ENCODE results near the gene FAM83C. TPM values are rescaled to one million over a fixed set of nuclear protein-coding genes. Genes with fewer than 3 reads are reported as not detected.

The FAM83C gene
- total RNA-seq, 2 experiments from 2014 or later = not detected

GRCh38 chr20:35283441-35284266, 8.6 kb downstream of the FAM83C start:
- no peak for DNase-seq
- Mint-ChIP-seq H3K9me3 (ENCODE audit: low read depth) (no peaks in the 10 kb centered on the region), H3K27me3 (no peaks in the 10 kb centered on the region), H3K27ac (peak overlapping the region; percentile 90), H3K36me3 (peaks cover 29% of the 10 kb centered on the region), H3K4me1 (peaks cover 30% of the 10 kb centered on the region), H3K4me3 (peak overlapping the region; percentile 84)
- CTCF ChIA-PET = interaction anchor here (0.9 to 3.2 kb wide), 13 partner anchors 9 to 410 kb away, joined by 3 to 22 read pairs (median 4); no protein-coding TSS in a partner anchor
- ATAC-seq = peak; percentile 11

GRCh38 chr20:35281506-35282101, 10.6 kb downstream of the FAM83C start:
- no peaks in the 10 kb centered on the region for H3K9me3 Mint-ChIP-seq (ENCODE audit: low read depth)
- peaks cover 37% of the 10 kb centered on the region for H3K36me3 Mint-ChIP-seq
- no peak overlapping the region for H3K27ac Mint-ChIP-seq
- CTCF ChIA-PET = interaction anchor here (1.1 to 2.8 kb wide), 2 partner anchors 12 to 135 kb away, joined by 3 to 11 read pairs; partner anchors contain the start of gene EDEM2
- no peak for DNase-seq
- no peaks in the 10 kb centered on the region for H3K27me3 Mint-ChIP-seq
- H3K4me1 Mint-ChIP-seq = peaks cover 37% of the 10 kb centered on the region
- H3K4me3 Mint-ChIP-seq = no peak overlapping the region
- no peak for ATAC-seq

DNA sequence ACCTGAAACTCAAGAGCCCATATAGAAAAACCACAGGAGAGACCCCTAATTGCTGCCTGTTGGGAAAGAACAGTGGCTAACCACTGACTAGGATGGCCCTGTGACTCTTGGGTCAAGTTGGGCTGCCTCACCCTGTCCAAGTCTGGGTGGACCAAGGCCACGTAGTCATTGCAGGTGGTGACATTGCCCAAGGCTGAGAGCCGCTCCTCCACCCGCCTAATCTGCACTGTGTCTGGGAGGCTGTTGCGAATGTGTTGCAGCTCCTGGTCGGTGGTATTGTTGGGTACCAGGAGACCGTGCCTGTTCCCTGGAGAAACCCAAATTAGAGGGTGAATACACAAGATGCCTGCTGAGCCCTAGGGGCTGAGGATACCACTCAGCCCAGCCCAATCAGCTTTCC, 11.7 kb downstream of the FAM83C start:
- Mint-ChIP-seq H3K4me1 (peaks cover 36% of the 10 kb centered on the region), H3K27ac (no peak overlapping the region), H3K9me3 (ENCODE audit: low read depth) (no peaks in the 10 kb centered on the region), H3K27me3 (no peaks in the 10 kb centered on the region), H3K36me3 (peaks cover 37% of the 10 kb centered on the region), H3K4me3 (no peak overlapping the region)
- CTCF ChIA-PET = no interaction called here
- ATAC-seq = no peak
- no peak for DNase-seq

DNA sequence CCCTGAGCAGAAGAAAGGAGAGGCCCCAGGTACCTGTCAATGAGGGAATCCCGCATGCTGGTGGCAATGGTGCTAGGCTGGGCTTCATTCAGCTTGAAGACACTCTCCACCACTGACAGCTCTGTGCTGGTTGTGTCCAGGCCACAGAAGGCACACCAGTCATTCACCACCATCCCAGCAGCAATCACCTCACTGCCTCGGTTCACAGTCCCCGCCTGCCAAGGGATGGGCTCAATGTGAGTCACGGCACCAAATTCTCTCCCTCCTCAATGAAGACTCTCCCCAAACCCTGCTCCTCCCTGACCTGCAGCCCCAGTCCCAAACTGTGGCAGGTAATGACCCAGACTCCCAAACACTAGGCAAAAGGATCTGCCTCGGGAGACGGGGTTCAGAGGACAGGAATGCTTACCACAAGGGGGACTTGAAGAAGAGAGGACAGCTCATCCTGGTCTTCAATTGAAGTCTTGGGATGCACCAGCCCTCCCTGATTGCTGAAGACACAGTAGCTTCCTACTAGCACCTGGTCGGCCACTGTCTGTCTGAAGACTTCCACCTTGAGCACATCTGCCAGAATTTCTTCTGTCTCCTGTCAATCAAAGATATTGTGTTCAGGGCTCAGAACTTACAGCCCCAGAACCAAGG, 12.6 kb downstream of the FAM83C start:
- H3K4me1 Mint-ChIP-seq = peaks cover 30% of the 10 kb centered on the region
- DNase-seq (no peak), ATAC-seq (no peak)
- CTCF ChIA-PET = interaction anchor here (0.6 to 0.8 kb wide), 2 partner anchors 10 to 188 kb away, joined by 4 read pairs; no protein-coding TSS in a partner anchor
- H3K27me3 Mint-ChIP-seq = no peaks in the 10 kb centered on the region
- H3K27ac Mint-ChIP-seq = peak overlapping the region; percentile 82
- no peak overlapping the region for H3K4me3 Mint-ChIP-seq
- H3K36me3 Mint-ChIP-seq = peaks cover 37% of the 10 kb centered on the region
- no peaks in the 10 kb centered on the region for H3K9me3 Mint-ChIP-seq (ENCODE audit: low read depth)

DNA sequence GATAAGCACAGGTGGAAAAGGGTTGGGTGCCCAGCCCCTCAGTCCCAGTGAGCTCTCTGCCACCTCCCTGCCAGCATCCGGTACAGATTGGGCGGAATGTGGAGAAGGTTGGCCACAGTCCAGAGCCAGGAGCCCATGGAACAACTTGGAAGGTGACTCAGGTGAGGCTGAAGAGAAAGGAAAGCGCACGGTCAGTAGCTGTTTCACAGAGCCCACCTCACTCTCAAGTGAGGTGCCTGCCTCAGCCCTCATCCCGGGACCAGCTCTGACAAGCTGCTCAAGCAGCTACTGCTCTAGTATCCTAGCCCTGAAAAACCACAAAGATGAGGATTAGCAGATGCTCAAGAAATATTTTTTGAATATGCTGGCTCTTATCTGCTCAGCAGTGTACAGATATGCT, 13.2 kb downstream of the FAM83C start:
- no peak for DNase-seq
- H3K4me3 Mint-ChIP-seq = no peak overlapping the region

DNA sequence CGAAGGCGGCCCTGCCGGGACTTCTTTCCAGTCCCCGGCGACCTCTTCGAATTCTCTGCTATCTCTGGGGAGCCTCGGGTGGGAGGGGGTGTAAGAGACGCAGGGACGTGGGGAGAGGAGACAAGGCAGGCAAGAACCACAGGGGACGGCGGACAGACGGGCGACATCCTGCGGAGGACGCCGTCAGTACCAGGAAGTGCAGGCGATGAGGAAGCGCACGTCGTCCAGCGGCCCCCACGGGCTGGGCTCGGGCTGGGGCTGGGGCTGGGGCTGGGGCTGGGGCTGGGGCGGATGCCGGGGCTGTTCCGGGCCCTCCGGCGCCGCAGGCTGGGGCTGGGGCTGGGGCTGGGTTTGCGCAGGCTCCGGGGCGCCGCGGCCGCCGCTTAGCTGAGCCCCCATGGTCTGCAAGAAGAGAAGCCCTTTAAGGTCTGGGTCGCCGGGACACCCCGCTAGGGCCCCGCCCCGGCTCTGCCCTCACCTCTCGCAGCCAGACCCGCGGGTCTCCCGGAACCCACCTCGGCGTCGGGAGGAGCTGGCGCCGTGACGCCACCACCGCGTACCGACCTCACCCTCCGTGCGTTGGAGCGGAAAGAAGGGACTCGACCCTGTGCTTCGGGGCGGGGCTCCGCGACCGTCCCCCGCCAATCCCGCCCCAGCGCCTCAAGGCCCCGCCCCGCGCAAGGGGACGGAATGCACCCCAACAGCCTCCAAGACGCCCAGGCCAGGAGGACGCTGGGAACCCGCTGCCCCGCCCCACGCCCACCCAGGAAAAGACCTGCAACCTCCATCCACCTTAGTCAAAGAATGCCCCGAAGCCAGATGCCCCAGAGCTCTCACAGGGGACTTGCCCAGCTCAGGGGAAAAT, 14.5 kb downstream of the FAM83C start, which contains the start of gene MMP24OS:
Gene MMP24OS, minus strand, starts transcription at position 592 of the 865 bp plus-strand sequence. Its CDS starts 193 bp downstream, at position 399.
- H3K36me3 Mint-ChIP-seq = peaks cover 34% of the 10 kb centered on the region
- H3K27ac Mint-ChIP-seq = peak within 1 kb of the TSS; percentile 99
- H3K9me3 Mint-ChIP-seq (ENCODE audit: low read depth) = no peaks in the 10 kb centered on the region
- DNase-seq (peak; percentile 96), ATAC-seq (peak; percentile 92)
- H3K4me1 Mint-ChIP-seq = peaks cover 21% of the 10 kb centered on the region
- peak within 1 kb of the TSS; percentile 98 for H3K4me3 Mint-ChIP-seq
- H3K27me3 Mint-ChIP-seq = no peaks in the 10 kb centered on the region
- CTCF ChIA-PET = interaction anchor here (0.7 to 2.7 kb wide), 11 partner anchors 9 to 677 kb away, joined by 3 to 17 read pairs (median 4); partner anchors contain the start of genes EDEM2, MMP24 and SCAND1

More for the DNA sequence above, 13.2 kb downstream of the FAM83C start:
- H3K27me3 Mint-ChIP-seq = no peaks in the 10 kb centered on the region
- H3K27ac Mint-ChIP-seq = peak overlapping the region; percentile 82
- H3K9me3 Mint-ChIP-seq (ENCODE audit: low read depth) = no peaks in the 10 kb centered on the region
- ATAC-seq = no peak
- H3K36me3 Mint-ChIP-seq = peaks cover 37% of the 10 kb centered on the region
- CTCF ChIA-PET = interaction anchor here (0.8 to 1.4 kb wide), 2 partner anchors 10 to 404 kb away, joined by 3 to 4 read pairs; no protein-coding TSS in a partner anchor
- peaks cover 30% of the 10 kb centered on the region for H3K4me1 Mint-ChIP-seq

GRCh38 chr20:35277127-35277526, 15.1 kb downstream of the FAM83C start:
- CTCF ChIA-PET = interaction anchor here (0.9 to 2.7 kb wide), 8 partner anchors 8 to 171 kb away, joined by 3 to 17 read pairs (median 5); partner anchors contain the start of genes EDEM2 and MMP24

GRCh38 chr20:35276408-35276807, 15.8 kb downstream of the FAM83C start:
- Mint-ChIP-seq H3K9me3 (ENCODE audit: low read depth) (no peaks in the 10 kb centered on the region), H3K27ac (peak overlapping the region; percentile 99), H3K4me3 (peak overlapping the region; percentile 98), H3K36me3 (peaks cover 25% of the 10 kb centered on the region), H3K4me1 (peaks cover 12% of the 10 kb centered on the region), H3K27me3 (no peaks in the 10 kb centered on the region)
- DNase-seq = no peak
- CTCF ChIA-PET = interaction anchor here (0.9 to 2.7 kb wide), 4 partner anchors 15 to 180 kb away, joined by 4 to 17 read pairs (median 6); partner anchors contain the start of gene EDEM2
- no peak for ATAC-seq

More at GRCh38 chr20:35277127-35277526, 15.1 kb downstream of the FAM83C start:
- H3K9me3 Mint-ChIP-seq (ENCODE audit: low read depth) = no peaks in the 10 kb centered on the region
- H3K27me3 Mint-ChIP-seq = no peaks in the 10 kb centered on the region
- H3K27ac Mint-ChIP-seq = peak overlapping the region; percentile 99
- ATAC-seq (no peak), DNase-seq (no peak)
- H3K4me1 Mint-ChIP-seq = peaks cover 17% of the 10 kb centered on the region
- H3K4me3 Mint-ChIP-seq = peak overlapping the region; percentile 98
- H3K36me3 Mint-ChIP-seq = peaks cover 30% of the 10 kb centered on the region

DNA sequence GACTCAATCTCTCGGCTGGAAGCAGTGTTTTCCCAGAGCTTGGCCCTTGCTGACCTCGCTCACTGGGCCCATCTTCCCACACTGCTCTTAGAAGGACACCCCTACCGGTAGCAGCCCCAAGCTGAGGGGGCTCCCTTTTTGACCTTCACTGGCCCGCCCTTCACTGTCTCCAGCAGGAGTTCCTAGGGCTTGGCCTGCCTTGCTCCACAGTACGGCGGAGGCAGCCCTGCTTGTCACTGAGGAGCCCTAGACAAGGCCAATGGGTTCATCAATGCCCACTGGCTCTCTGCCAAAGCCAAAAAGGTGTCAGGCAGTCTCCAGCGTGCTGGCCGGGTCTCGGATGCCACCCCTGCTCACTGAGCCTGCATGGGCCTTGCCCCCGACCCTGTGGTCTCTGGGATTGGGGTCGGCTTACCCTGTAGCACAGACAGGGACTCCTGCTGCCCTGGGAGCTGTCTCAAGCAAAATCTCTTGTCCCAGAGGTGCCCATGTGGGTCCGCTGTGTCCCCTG, 16.4 kb downstream of the FAM83C start:
- Mint-ChIP-seq H3K27me3 (no peaks in the 10 kb centered on the region), H3K9me3 (ENCODE audit: low read depth) (no peaks in the 10 kb centered on the region), H3K4me3 (peak overlapping the region; percentile 98), H3K27ac (peak overlapping the region; percentile 99), H3K36me3 (peaks cover 24% of the 10 kb centered on the region), H3K4me1 (peaks cover 17% of the 10 kb centered on the region)
- ATAC-seq = no peak
- no peak for DNase-seq
- CTCF ChIA-PET = interaction anchor here (1.0 to 2.7 kb wide), 3 partner anchors 67 to 179 kb away, joined by 3 to 17 read pairs (median 4); no protein-coding TSS in a partner anchor

- CTCF ChIA-PET = interaction anchor here (1.0 to 1.1 kb wide), 2 partner anchors 10 to 66 kb away, joined by 3 read pairs; partner anchors contain the start of gene EIF6
- no peak for ATAC-seq
- no peak overlapping the region for H3K4me3 Mint-ChIP-seq
Measured at GRCh38 chr20:35274172-35275092, 17.8 kb downstream of the FAM83C start.

GRCh38 chr20:35273449-35274171, 18.6 kb downstream of the FAM83C start:
- Mint-ChIP-seq H3K27ac (no peak overlapping the region), H3K27me3 (no peaks in the 10 kb centered on the region)
- ATAC-seq = no peak

More at GRCh38 chr20:35274172-35275092, 17.8 kb downstream of the FAM83C start:
- H3K9me3 Mint-ChIP-seq (ENCODE audit: low read depth) = no peaks in the 10 kb centered on the region
- no peak overlapping the region for H3K27ac Mint-ChIP-seq
- H3K27me3 Mint-ChIP-seq = no peaks in the 10 kb centered on the region
- H3K4me1 Mint-ChIP-seq = peaks cover 23% of the 10 kb centered on the region
- H3K36me3 Mint-ChIP-seq = peaks cover 17% of the 10 kb centered on the region
- DNase-seq = no peak

More at GRCh38 chr20:35273449-35274171, 18.6 kb downstream of the FAM83C start:
- Mint-ChIP-seq H3K36me3 (peaks cover 10% of the 10 kb centered on the region), H3K4me3 (no peak overlapping the region), H3K9me3 (ENCODE audit: low read depth) (no peaks in the 10 kb centered on the region), H3K4me1 (peaks cover 23% of the 10 kb centered on the region)
- CTCF ChIA-PET = interaction anchor here (1.5 kb wide), 1 partner anchor 30 kb away, joined by 5 read pairs; no protein-coding TSS in a partner anchor
- no peak for DNase-seq
